Neural cell (in vitro differentiated cells): ENCODE results near the gene DNAH8.

ENCODE experiments used
- CTCF ChIP-seq: fragments of 450-650 bp; IDR thresholded peaks from 2 replicates; pipeline ENCODE4 v1.5.1; 2014; ENCODE audit warnings: antibody characterized with exemption, mild to moderate bottlenecking, moderate library complexity; ENCODE audit not compliant: poor library complexity, severe bottlenecking
- EP300 ChIP-seq: fragments of 450-650 bp; conservative IDR thresholded peaks from 2 replicates; pipeline ENCODE4 v1.6.1; 2014; ENCODE audit warnings: antibody characterized with exemption, mild to moderate bottlenecking, moderate library complexity; ENCODE audit not compliant: poor library complexity, severe bottlenecking
- EZH2 ChIP-seq: fragments of 200-600, 300-800 bp; shearing (Covaris generic), sonication (generic); IDR thresholded peaks from 2 replicates; pipeline ENCODE4 v1.6.1; 2014; ENCODE audit warnings: antibody characterized with exemption, low read length, borderline replicate concordance, mild to moderate bottlenecking; ENCODE audit not compliant: insufficient read depth, poor library complexity, severe bottlenecking
- POLR2AphosphoS5 ChIP-seq: IDR thresholded peaks from 2 replicates; pipeline ENCODE4 v1.6.1; 2012
- RAD21 ChIP-seq: fragments of 450-650 bp; conservative IDR thresholded peaks from 2 replicates; pipeline ENCODE4 v1.6.1; 2014; ENCODE audit warnings: antibody characterized with exemption, mild to moderate bottlenecking, moderate library complexity
- TAF1 ChIP-seq: IDR thresholded peaks from 2 replicates; pipeline ENCODE4 v1.6.1; 2012; ENCODE audit warnings: low read depth
- TF ChIP-seq, protein P1 (sequence below): IDR thresholded peaks from 2 replicates; pipeline ENCODE4 v1.6.1; 2012; ENCODE audit warnings: borderline replicate concordance

DNA sequence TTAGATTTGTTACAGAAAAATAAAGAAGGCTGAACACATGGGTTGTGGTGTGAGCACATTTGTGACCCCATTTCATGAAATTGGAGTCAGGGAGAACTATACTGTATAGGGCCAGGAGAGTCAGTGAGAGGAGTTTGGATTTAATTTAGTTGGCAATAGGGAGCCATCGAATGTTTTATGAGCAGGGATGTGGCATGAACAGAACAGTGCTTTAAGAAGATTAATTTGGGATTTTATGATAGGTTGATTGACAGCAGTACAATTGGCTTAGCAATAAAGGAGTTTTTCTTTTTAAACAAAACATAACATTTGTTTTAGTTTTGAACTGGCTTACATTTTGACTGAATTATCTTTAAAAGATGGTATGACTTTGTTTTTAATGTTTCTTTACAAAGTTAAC, 227.9 kb downstream of the DNAH8 start:
- TF ChIP-seq CTCF (no peak), RAD21 (no peak), POLR2AphosphoS5 (no peak), EP300 (no peak), EZH2 (no peak), TAF1 (no peak)
- TF ChIP-seq, protein P1, sequence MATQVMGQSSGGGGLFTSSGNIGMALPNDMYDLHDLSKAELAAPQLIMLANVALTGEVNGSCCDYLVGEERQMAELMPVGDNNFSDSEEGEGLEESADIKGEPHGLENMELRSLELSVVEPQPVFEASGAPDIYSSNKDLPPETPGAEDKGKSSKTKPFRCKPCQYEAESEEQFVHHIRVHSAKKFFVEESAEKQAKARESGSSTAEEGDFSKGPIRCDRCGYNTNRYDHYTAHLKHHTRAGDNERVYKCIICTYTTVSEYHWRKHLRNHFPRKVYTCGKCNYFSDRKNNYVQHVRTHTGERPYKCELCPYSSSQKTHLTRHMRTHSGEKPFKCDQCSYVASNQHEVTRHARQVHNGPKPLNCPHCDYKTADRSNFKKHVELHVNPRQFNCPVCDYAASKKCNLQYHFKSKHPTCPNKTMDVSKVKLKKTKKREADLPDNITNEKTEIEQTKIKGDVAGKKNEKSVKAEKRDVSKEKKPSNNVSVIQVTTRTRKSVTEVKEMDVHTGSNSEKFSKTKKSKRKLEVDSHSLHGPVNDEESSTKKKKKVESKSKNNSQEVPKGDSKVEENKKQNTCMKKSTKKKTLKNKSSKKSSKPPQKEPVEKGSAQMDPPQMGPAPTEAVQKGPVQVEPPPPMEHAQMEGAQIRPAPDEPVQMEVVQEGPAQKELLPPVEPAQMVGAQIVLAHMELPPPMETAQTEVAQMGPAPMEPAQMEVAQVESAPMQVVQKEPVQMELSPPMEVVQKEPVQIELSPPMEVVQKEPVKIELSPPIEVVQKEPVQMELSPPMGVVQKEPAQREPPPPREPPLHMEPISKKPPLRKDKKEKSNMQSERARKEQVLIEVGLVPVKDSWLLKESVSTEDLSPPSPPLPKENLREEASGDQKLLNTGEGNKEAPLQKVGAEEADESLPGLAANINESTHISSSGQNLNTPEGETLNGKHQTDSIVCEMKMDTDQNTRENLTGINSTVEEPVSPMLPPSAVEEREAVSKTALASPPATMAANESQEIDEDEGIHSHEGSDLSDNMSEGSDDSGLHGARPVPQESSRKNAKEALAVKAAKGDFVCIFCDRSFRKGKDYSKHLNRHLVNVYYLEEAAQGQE = no peak
